Skeletal muscle cell (primary cell): ENCODE data around the gene GPR33.
A peak's percentile ranks its signal among the peaks of the same experiment; 100 is the strongest.
"Not testable (repeated sequence)": the region's sequence is repeated elsewhere in the genome, so short reads cannot be mapped to it uniquely, and the experiment has no call there.

Experiments
- DNase-seq: peaks from one replicate; pipeline ENCODE4 v3.0.0-alpha.2; 2010; ENCODE audit warnings: low read depth
- H3K4me3 ChIP-seq: 2 replicates; pipeline ENCODE4 v1.5.1; 2011; ENCODE audit warnings: low read depth, mild to moderate bottlenecking, control low read depth, low read length, moderate library complexity

Gene GPR33

DNA sequence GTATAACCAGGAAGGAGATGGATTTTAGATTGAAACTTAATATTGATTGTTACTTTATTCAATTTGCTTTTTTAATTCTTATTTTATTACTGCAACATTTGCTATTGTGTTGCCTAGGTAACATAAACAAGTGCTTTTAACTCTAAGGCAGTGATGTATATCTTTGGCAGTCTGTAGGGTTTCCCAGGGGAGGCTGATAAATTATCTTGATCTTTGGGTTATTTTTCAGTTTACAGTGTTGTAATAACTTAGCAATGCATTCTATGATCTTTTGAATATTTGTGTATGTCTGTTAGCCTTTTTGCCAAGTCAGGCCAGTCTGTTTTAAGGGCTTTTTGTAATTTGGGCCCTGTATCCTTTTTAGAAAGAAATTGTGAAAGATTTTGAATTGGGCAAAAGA, 22.7 kb downstream of the GPR33 start:
- no peak overlapping the region for H3K4me3 ChIP-seq
- DNase-seq, result no peak

DNA sequence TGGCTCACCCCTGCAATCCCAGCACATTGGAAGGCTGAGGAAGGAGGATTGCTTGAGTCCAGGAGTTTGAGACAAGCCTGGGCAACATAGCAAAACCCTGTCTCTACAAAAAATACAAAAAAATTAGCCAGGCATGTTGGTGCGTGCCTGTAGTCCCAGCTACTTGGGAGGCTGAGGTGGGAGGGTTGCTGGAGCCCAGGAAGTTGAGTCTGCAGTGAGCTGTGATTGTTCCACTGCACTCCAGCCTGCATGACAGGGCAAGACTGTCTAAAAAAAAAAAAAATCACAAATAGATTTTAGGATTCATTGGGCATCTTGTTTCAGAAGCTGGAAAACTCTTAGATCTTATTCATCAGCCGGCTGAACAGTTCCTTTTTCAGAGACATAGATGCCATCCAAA, 25.4 kb downstream of the GPR33 start:
- H3K4me3 ChIP-seq, DNase-seq: not testable (repeated sequence)

DNA sequence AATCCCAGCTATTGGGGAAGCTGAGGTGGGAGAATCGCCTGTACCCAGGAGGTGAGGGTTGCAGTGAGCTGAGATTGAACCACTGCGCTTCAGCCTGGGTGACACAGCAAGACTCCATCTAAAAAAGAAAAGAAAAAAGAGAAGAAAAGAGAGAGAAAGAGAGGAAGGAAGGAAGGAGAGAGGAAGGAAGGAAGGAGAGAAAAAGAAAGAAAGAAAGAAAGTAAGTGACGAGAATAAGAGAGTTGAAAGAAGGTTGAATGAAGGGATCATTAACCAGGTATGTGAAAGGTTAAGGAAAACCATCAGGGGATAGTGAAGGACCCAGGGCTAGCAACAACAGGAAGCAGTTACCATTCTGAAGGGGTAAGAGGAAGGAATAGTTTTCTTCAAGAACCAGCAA, 26.3 kb downstream of the GPR33 start:
- DNase-seq, result no peak
- no peak overlapping the region for H3K4me3 ChIP-seq

DNA sequence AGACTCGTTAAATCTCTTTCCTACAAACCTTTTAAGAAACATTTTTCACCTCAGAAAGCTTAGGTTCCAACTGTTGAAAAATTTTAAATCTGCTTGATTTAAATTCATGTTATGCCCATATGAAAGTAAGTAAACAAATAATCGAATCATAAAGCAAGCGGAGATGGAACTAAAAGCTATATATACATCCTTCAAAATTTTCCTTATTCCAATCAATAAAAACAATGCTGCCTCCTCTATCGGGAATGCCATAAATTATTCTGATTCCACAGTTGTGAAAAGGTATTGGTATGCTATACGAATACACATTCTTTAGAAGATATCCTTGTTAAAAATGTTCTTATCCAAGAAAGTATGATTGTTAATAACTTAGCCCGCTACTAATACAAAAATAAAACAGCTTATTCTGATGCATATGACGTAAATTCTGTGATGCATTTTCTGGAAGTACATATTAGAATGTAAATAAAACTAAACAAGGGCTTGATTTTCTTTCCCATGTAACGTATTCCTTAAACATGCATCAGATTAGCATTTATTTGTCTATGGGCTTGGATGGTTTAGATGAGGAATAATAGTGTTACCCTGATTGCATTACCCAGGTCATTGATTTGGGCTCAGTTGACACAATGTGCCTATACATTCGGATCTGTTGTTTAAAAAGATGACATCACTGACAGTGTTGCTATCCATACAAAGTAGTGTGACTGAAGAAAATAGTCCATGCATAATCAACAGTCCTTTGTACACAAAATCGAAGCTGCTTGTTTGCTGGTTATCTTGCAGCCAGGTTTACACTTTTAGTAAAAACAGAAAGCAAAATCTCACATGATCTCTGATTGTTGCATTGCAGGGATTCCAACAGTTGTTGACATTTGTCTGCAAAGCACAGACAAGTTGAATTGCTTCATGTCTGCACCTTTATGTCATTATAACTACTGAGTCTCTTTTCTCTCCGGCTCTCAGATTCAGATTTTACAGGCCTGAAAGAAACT, 29.9 kb downstream of the GPR33 start:
- DNase-seq, result no peak

DNA sequence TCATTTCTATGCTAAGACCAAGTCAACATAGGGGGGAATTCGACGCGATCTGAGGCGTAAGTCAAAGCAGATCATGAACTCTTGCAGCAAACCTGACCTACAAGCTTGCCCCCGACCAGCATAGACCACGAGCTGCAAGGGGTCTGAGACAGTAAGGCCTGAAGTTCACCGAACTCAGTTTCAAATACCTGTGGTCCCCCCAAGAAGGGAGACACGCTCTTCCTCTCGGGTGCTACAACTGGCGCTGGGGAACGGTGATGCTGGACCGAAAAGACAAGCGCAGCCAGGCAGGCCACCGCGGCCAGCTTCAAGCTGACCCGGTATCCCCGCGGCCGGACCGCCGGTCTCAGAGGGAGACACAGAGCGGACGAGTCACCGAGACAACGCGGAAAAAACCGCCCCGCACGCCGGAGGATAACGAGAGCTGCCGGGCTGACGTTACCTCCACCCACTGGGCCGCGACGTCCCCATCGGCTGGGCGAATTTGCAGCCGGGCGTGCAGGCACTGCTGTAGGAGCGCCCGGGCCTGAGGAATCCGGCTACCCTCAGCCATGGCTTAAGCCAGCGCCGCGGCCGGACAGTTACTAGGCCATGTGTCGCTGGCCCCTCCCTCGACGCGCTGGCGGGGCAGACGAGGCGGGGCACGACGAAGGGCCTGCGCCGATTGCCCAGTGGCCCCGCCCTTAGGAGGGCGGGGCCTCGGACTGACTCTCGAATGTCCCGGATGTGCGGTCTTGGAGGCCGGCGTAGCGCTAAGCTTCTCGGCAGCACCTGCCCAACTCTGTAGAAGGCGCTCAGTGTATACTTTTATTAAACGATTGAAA, 30.8 kb downstream of the GPR33 start, which contains the start of gene DTD2:
DTD2 (minus strand) TSS at position 666 of the 824 bp plus-strand sequence; CDS start at position 553, 113 bp downstream.
- peak within 1 kb of the TSS; percentile 72 for H3K4me3 ChIP-seq
- peak; percentile 82 for DNase-seq

More for the DNA sequence above, 29.9 kb downstream of the GPR33 start:
- H3K4me3 ChIP-seq, result peak overlapping the region; percentile 72

DNA sequence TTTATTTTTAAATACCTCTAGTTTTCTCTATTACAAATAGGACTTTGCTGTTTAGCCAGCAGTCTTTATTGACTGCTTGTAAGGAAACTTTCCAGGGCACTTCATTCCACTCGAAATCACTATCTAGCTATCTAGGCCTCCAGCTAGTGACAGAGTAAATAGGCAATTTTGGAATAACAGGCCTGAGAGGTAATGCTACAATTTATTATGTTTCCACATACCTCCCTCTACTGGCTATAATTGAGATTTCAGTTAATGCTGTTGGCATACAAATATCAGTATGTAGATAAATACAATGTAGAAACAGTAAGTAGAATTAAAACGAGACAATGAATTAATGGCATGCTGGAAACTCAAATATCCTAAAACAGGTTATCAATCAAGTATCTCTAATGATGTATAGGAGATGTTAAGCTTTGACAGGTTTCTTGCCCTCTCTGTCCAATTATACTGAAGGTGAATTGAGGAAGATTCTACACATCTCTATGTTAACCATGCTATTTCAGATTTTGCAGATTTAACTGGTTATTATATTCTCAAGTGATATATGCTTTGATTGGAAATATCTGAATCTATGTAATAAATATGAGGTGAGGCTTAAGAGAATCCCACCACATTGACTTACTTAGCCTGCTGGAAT, 37.7 kb downstream of the GPR33 start:
- no peak for DNase-seq
- no peak overlapping the region for H3K4me3 ChIP-seq

DNA sequence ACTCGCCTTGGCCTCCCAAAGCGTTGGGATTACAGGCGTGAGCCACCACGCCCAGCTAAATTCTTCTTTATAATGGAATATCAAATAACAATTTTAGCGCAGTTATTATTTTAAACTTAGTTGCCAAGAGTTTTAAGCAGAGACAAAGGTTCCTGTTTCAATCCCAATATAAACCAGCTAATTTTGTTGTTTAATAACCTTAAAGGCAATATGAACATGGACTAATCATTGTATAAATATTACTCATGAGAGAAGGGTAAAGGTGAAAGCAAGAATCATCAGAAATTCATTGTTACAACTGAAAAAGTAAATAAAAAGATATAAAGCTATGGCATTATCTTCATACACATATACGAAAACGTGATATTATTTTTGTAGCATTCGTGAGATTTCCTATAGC, 38.7 kb downstream of the GPR33 start:
- H3K4me3 ChIP-seq, result no peak overlapping the region
- no peak for DNase-seq

DNA sequence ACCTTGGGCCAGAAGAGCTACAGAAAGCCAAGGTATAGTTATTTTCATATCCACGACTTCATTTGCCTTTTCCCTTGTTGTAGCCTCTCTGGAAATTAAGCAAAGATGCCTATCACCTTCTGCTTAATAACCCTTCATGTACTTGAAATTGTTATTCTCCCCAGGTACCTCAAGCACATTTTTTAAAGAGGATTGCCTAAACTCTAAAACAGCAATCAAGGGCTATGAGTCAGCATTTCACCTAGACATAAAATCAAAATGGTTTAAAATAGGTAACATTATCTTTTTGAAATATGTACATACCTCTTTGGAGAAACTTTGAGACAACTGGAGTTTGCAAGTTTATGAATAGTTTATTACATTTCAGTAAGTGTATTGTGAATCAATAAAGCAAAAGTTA, 42.1 kb downstream of the GPR33 start:
- no peak for DNase-seq
- no peak overlapping the region for H3K4me3 ChIP-seq

DNA sequence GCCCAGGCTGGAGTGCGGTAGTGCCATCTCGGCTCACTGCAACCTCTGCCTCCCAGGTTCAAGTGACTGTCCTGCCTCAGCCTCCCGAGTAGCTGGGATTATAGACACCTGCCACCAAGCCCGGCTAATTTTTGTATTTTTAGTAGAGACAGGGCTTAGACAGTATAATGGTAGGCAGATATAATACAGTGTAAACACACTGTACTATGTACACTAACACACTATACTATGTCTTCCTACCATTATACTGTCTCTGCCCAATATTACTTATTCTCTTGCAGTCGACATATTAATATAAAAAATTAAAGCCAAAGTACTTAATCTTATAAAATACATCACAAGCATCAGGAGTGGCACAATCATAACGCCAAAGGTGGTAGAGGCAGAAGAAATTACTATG, 45.6 kb downstream of the GPR33 start:
- DNase-seq, result no peak
- H3K4me3 ChIP-seq, result no peak overlapping the region

DNA sequence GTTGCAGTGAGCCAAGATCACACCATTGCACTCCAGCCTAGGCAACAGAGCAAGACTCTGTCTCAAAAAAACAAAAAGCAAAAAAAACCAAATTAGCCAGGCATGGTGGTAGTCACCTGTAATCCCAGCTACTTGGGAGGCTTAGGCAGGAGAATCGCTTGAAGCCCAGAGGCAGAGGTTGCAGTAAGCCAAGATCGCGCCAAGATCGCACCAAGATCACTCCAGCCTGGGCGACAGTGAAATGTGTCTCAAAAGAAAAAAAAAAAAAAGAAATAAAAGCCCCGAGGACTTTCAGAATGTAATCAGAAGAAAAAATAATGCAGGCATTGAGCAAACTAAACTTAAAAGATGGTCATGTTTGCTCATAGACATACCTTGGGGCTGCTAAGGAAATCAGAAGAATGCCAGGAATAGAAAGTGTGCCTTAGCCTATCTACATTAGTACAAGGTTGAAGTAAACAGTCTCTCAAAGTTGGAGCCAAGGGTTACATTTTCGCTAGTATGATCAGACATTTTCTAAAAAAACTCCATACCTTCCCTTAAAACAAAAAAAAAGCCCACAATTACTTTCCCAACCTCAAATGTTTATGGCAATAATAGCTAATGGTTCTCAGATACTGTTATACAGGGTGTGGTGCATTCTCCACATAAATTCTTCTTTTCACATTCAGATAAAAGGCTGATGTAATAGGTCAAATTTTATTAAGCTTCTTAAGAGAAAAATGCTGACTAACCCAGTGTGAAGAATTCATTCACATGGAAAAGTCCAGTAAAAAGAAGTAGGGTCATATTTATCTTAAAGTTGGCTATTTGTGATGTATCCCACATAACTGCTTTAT, 46.3 kb downstream of the GPR33 start:
- no peak overlapping the region for H3K4me3 ChIP-seq
- DNase-seq, result no peak

DNA sequence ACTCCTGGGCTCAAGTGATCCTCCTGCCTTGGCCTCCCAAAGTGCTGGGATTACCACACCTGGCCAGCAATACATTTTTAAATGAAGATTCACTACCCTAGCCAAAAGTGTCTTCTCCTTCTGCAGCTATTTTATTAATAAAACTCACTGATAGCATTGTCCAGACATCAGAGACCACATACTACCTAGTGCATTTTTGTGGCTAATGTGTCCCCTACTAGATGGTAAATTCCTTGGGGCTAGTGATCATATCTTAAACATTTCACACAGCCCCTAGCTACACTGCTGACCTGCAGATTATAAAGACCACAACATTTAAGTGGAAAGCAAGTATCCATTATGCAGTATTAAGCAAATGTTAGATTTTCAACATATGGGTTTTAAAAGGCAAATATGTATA, 47.6 kb downstream of the GPR33 start:
- no peak for DNase-seq
- no peak overlapping the region for H3K4me3 ChIP-seq

DNA sequence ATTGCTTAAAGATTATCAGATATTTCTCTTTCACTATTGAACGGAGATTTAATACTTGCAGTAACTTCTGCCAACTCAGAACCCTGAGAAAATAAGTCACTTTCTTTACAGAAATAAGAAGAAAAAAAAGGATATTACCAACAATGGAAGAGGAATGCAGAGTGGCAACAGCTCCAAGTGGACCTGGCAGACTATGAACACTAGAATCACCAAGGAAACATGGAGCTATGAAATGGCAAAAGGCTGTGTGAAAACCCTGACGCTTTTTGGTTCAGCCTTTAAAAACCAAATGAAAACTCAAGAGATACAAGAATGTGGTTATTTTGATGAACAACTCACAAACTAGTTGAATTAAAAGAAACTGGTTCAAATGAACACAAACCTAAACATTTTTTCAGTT, 48.3 kb downstream of the GPR33 start:
- no peak for DNase-seq
- H3K4me3 ChIP-seq, result no peak overlapping the region

DNA sequence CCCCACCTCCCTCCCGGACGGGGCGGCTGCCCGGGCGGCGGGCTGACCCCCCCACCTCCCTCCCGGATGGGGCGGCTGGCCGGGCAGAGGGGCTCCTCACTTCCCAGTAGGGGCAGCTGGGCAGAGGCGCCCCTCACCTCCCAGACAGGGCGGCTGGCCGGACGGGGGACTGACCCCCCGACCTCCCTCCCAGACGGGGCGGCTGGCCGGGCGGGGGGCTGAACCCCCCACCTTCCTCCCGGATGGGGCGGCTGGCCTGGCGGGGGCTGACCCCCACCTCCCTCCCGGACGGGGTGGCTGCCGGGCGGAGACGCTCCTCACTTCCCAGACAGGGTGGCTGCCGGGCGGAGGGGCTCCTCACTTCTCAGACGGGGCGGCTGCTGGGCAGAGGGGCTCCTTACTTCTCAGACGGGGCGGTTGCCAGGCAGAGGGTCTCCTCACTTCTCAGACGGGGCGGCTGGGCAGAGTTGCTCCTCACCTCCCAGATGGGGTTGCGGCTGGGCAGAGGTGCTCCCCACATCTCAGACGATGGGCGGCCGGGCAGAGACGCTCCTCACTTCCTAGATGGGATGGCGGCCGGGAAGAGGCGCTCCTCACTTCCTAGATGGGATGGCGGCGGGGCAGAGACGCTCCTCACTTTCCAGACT, 50.7 kb downstream of the GPR33 start:
- DNase-seq, H3K4me3 ChIP-seq: not testable (repeated sequence)

DNA sequence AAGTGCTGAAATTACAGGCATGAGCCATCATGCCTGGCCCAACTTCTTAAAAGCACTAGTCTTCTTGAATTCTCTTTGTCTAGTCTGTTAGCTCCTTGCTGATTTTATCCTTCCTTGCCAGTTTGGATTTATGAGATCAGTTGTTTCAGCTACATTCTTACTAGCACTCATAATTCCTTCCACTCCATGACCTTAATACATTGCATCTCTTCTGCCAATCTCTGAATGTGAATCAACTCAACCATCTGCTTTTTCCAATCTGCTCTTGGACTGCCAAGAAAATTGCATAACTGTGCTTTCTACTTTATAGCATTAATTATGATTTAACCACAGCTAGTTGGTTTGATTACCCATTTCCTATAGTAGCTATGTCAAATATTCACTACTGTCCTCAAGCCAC, 52.6 kb downstream of the GPR33 start:
- no peak overlapping the region for H3K4me3 ChIP-seq
- peak; percentile 52 for DNase-seq
